Ishikawa (cell line): ENCODE results near the gene GRM7.

Source experiments
- CEBPB ChIP-seq: IDR thresholded peaks from 2 replicates; pipeline ENCODE4 v1.6.1; 2012
- CREB1 ChIP-seq: IDR thresholded peaks from 2 replicates; pipeline ENCODE4 v1.6.1; 2012; ENCODE audit warnings: low read depth
- EGR1 ChIP-seq: IDR thresholded peaks from 2 replicates; pipeline ENCODE4 v1.6.1; 2012
- EP300 ChIP-seq: IDR thresholded peaks from 2 replicates; pipeline ENCODE4 v1.6.1; 2012; ENCODE audit warnings: borderline replicate concordance
- FOXM1 ChIP-seq: IDR thresholded peaks from 2 replicates; pipeline ENCODE4 v1.6.1; 2012; ENCODE audit warnings: low read depth, borderline replicate concordance
- MAX ChIP-seq: IDR thresholded peaks from 2 replicates; pipeline ENCODE4 v1.6.1; 2012
- NFIC ChIP-seq: IDR thresholded peaks from 2 replicates; pipeline ENCODE4 v1.6.1; 2012
- RAD21 ChIP-seq: IDR thresholded peaks from 2 replicates; pipeline ENCODE4 v1.6.1; 2012; ENCODE audit warnings: low read depth
- REST ChIP-seq: IDR thresholded peaks from 2 replicates; pipeline ENCODE4 v1.6.1; 2012; ENCODE audit warnings: low read depth, mild to moderate bottlenecking
- TAF1 ChIP-seq: IDR thresholded peaks from 2 replicates; pipeline ENCODE4 v1.6.1; 2012; ENCODE audit warnings: low read depth, mild to moderate bottlenecking
- TCF12 ChIP-seq: IDR thresholded peaks from 2 replicates; pipeline ENCODE4 v1.6.1; 2012; ENCODE audit warnings: low read depth
- TEAD4 ChIP-seq: IDR thresholded peaks from 2 replicates; pipeline ENCODE4 v1.6.1; 2012
- USF1 ChIP-seq: IDR thresholded peaks from 2 replicates; pipeline ENCODE4 v1.6.1; 2012
- YY1 ChIP-seq: IDR thresholded peaks from 2 replicates; pipeline ENCODE4 v1.6.1; 2012; ENCODE audit warnings: low read depth
- ZBTB7A ChIP-seq: IDR thresholded peaks from 2 replicates; pipeline ENCODE4 v1.6.1; 2012; ENCODE audit warnings: low read depth

GRM7 gene

GRCh38 chr3:7498715-7499114, 637.8 kb downstream of the GRM7 start:
- TF ChIP-seq CEBPB (no peak), TCF12 (no peak), MAX (no peak), CREB1 (no peak), USF1 (no peak), TAF1 (no peak), REST (no peak), ZBTB7A (no peak)

- TF ChIP-seq EP300: no peak
These were observed 642.5 kb downstream of the GRM7 start for GRCh38 chr3:7503431-7503830.

GRCh38 chr3:7504886-7505775, 644.2 kb downstream of the GRM7 start:
- no peak for TF ChIP-seq NFIC
- TF ChIP-seq REST: no peak
- TF ChIP-seq TEAD4: no peak
- no peak for TF ChIP-seq CREB1
- TF ChIP-seq TCF12: no peak
- TF ChIP-seq ZBTB7A: no peak
- no peak for TF ChIP-seq EGR1
- TF ChIP-seq YY1: no peak
- no peak for TF ChIP-seq CEBPB
- TF ChIP-seq USF1: no peak
- TF ChIP-seq MAX: no peak
- TF ChIP-seq RAD21: no peak
- no peak for TF ChIP-seq FOXM1
- TF ChIP-seq EP300: no peak
- TF ChIP-seq TAF1: no peak

GRCh38 chr3:7506606-7507180, 645.8 kb downstream of the GRM7 start:
- no peak for TF ChIP-seq TCF12
- no peak for TF ChIP-seq EP300
- no peak for TF ChIP-seq REST
- no peak for TF ChIP-seq MAX
- TF ChIP-seq USF1: no peak
- TF ChIP-seq TAF1: no peak
- TF ChIP-seq CREB1: no peak
- no peak for TF ChIP-seq CEBPB
